DMS153 treated with DMSO at 0.1 percent for 48 hours (cell line): ENCODE results near the gene RPUSD2.

Experiments
- DNase-seq: peaks from one replicate; lab custom pipeline; 2025; ENCODE audit not compliant: unreplicated experiment; lab: John Stamatoyannopoulos, UW

Gene RPUSD2

GRCh38 chr15:40618906-40619305 is 49.8 kb downstream of the RPUSD2 start:
- DNase-seq: no peak

GRCh38 chr15:40623361-40623760 is 54.3 kb downstream of the RPUSD2 start:
- DNase-seq: no peak
